Trophoblast cell (in vitro differentiated cells and primary cell): ENCODE results near the gene UBR4.
A peak's percentile ranks its signal among the peaks of the same experiment; 100 is the strongest.

ENCODE experiments used
- DNase-seq, 2 donors: peaks; one replicate each; pipeline ENCODE4 v3.0.0-alpha.2; 2016
- H2AFZ ChIP-seq: 2 replicates; pipeline ENCODE4 v1.6.1; 2013; ENCODE audit warnings: low read length, moderate library complexity, mild to moderate bottlenecking; ENCODE audit not compliant: insufficient read depth, poor library complexity
- H2AK5ac ChIP-seq: 2 replicates; pipeline ENCODE4 v1.6.1; 2013; ENCODE audit warnings: mild to moderate bottlenecking, low read length
- H2BK120ac ChIP-seq: 2 replicates; pipeline ENCODE4 v1.6.1; 2013; ENCODE audit warnings: low read length, mild to moderate bottlenecking, moderate library complexity; ENCODE audit not compliant: insufficient read depth, poor library complexity
- H2BK12ac ChIP-seq: 2 replicates; pipeline ENCODE4 v1.6.1; 2013; ENCODE audit warnings: mild to moderate bottlenecking, low read length, moderate library complexity
- H2BK5ac ChIP-seq: 2 replicates; pipeline ENCODE4 v1.6.1; 2013; ENCODE audit warnings: low read length, low read depth, moderate library complexity, mild to moderate bottlenecking; ENCODE audit not compliant: poor library complexity
- H3K14ac ChIP-seq: 2 replicates; pipeline ENCODE4 v1.6.1; 2013; ENCODE audit warnings: mild to moderate bottlenecking, low read length
- H3K18ac ChIP-seq: 2 replicates; pipeline ENCODE4 v1.6.1; 2013; ENCODE audit warnings: mild to moderate bottlenecking, low read length
- H3K23ac ChIP-seq: 2 replicates; pipeline ENCODE4 v1.6.1; 2013; ENCODE audit warnings: low read length
- H3K27ac ChIP-seq: 2 replicates; pipeline ENCODE4 v1.5.1; 2013; ENCODE audit warnings: low read depth, mild to moderate bottlenecking, inconsistent platforms, low read length, moderate library complexity
- H3K27me3 ChIP-seq: 2 replicates; pipeline ENCODE4 v1.6.1; 2013; ENCODE audit warnings: inconsistent platforms, mild to moderate bottlenecking, low read length, moderate library complexity; ENCODE audit not compliant: insufficient read depth
- H3K36me3 ChIP-seq, 2 experiments: 1 replicate in 1 of 2; 2 replicates in 1 of 2; pipeline ENCODE4 v1.6.1; 2013; ENCODE audit warnings: low read length in 2 of 2, mild to moderate bottlenecking in 2 of 2, moderate library complexity in 1 of 2; ENCODE audit not compliant: insufficient read depth in 2 of 2, control insufficient read depth in 1 of 2
- H3K4ac ChIP-seq: 2 replicates; pipeline ENCODE4 v1.6.1; 2013; ENCODE audit warnings: low read depth, mild to moderate bottlenecking, low read length, moderate library complexity
- H3K4me1 ChIP-seq, 2 experiments: 1 replicate in 1 of 2; 2 replicates in 1 of 2; pipeline ENCODE4 v1.6.1; 2013; ENCODE audit warnings: low read length in 2 of 2, mild to moderate bottlenecking in 2 of 2, moderate library complexity in 1 of 2; ENCODE audit not compliant: insufficient read depth in 2 of 2, control insufficient read depth in 1 of 2
- H3K4me2 ChIP-seq: 2 replicates; pipeline ENCODE4 v1.6.1; 2013; ENCODE audit warnings: inconsistent platforms, mild to moderate bottlenecking, low read length, moderate library complexity
- H3K4me3 ChIP-seq: 2 replicates; pipeline ENCODE4 v1.5.1; 2013; ENCODE audit warnings: mild to moderate bottlenecking, low read depth, low read length, inconsistent platforms
- H3K79me1 ChIP-seq: one replicate; pipeline ENCODE4 v1.6.1; 2013; ENCODE audit warnings: low read length
- H3K79me2 ChIP-seq: 2 replicates; pipeline ENCODE4 v1.6.1; 2013; ENCODE audit warnings: low read length, mild to moderate bottlenecking; ENCODE audit not compliant: control insufficient read depth, insufficient read depth, poor library complexity
- H3K9ac ChIP-seq: 2 replicates; pipeline ENCODE4 v1.6.1; 2013; ENCODE audit warnings: mild to moderate bottlenecking, low read length
- H3K9me3 ChIP-seq: 2 replicates; pipeline ENCODE4 v1.6.1; 2013; ENCODE audit warnings: low read depth, mild to moderate bottlenecking, control low read depth, inconsistent platforms, low read length; ENCODE audit not compliant: insufficient read depth
- H4K12ac ChIP-seq: 2 replicates; pipeline ENCODE4 v1.6.1; 2013; ENCODE audit warnings: low read depth, mild to moderate bottlenecking, low read length, moderate library complexity
- H4K8ac ChIP-seq: 2 replicates; pipeline ENCODE4 v1.6.1; 2013; ENCODE audit warnings: low read depth, mild to moderate bottlenecking, low read length, moderate library complexity
- H4K91ac ChIP-seq: one replicate; pipeline ENCODE4 v1.6.1; 2013; ENCODE audit warnings: low read depth, mild to moderate bottlenecking, low read length, moderate library complexity
- WGBS: extraction: QIAGEN DNeasy Blood & Tissue Kit; methylation state at CpG from one replicate; pipeline ENCODE4 v1.1.7; 2013; ENCODE audit warnings: missing lambda C conversion rate; ENCODE audit not compliant: insufficient read length, insufficient coverage; ENCODE audit errors: extremely low coverage; 5-methylcytosine and 5-hydroxymethylcytosine counted together

UBR4 gene

GRCh38 chr1:19121192-19121591 lies 88.9 kb downstream of the UBR4 start:
- H3K27ac ChIP-seq = no peak overlapping the region
- no peaks in the 10 kb centered on the region for H3K4me1 ChIP-seq
- H3K79me2 ChIP-seq = no peaks in the 10 kb centered on the region
- no peak overlapping the region for H2BK5ac ChIP-seq
- H4K12ac ChIP-seq = no peak overlapping the region
- no peak overlapping the region for H2BK120ac ChIP-seq
- H3K14ac ChIP-seq = no peak overlapping the region
- no peak overlapping the region for H3K4me2 ChIP-seq
- no peak for DNase-seq
- no peaks in the 10 kb centered on the region for H3K9me3 ChIP-seq
- H2AK5ac ChIP-seq = no peak overlapping the region
- H4K8ac ChIP-seq = no peak overlapping the region
- WGBS = no CpG with 5 or more reads among the region's 7 CpGs
- no peak overlapping the region for H3K4me3 ChIP-seq
- H3K79me1 ChIP-seq = no peaks in the 10 kb centered on the region
- H4K91ac ChIP-seq = no peak overlapping the region
- no peak overlapping the region for H3K4ac ChIP-seq
- H2BK12ac ChIP-seq = no peak overlapping the region
- H3K9ac ChIP-seq = no peak overlapping the region
- H2AFZ ChIP-seq = no peak overlapping the region
- H3K18ac ChIP-seq = peak overlapping the region; percentile 43
- no peak overlapping the region for H3K23ac ChIP-seq
- no peaks in the 10 kb centered on the region for H3K27me3 ChIP-seq
- H3K36me3 ChIP-seq = peaks cover 46 to 81% of the 10 kb centered on the region in 2 experiments

DNA sequence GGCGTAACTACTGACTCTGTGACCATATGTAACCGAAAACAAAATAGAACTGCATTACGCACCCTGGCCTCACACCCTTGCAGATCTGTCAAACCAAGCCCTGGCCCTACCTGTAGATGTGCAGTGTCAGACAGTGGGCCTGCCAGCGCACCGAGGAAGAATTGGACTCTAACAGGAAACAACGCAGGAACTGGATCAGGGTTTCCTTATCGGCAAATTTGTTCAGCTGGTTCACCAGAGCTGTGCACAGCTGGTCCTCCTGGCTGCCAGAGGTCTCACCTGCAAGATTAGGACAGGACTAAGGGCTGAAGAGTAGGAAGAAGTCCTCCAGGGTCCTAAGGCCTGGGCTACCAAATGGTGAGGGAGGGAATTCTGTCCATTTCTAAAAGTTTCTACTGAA lies 90.0 kb downstream of the UBR4 start:
- Histone ChIP-seq H3K18ac (no peak overlapping the region), H3K4me1 (no peaks in the 10 kb centered on the region), H3K27ac (no peak overlapping the region), H3K4me3 (no peak overlapping the region), H2BK12ac (no peak overlapping the region), H3K79me2 (no peaks in the 10 kb centered on the region), H3K9me3 (no peaks in the 10 kb centered on the region), H3K4ac (no peak overlapping the region), H2BK120ac (no peak overlapping the region), H3K36me3 (peaks cover 46 to 78% of the 10 kb centered on the region in 2 experiments), H2BK5ac (no peak overlapping the region), H2AK5ac (no peak overlapping the region), H3K14ac (no peak overlapping the region), H3K79me1 (no peaks in the 10 kb centered on the region), H3K27me3 (no peaks in the 10 kb centered on the region), H3K4me2 (no peak overlapping the region), H4K8ac (no peak overlapping the region), H3K23ac (no peak overlapping the region), H4K12ac (no peak overlapping the region), H4K91ac (no peak overlapping the region), H2AFZ (no peak overlapping the region), H3K9ac (no peak overlapping the region)
- no peak for DNase-seq
- no CpG with 5 or more reads among the region's 7 CpGs for WGBS

DNA sequence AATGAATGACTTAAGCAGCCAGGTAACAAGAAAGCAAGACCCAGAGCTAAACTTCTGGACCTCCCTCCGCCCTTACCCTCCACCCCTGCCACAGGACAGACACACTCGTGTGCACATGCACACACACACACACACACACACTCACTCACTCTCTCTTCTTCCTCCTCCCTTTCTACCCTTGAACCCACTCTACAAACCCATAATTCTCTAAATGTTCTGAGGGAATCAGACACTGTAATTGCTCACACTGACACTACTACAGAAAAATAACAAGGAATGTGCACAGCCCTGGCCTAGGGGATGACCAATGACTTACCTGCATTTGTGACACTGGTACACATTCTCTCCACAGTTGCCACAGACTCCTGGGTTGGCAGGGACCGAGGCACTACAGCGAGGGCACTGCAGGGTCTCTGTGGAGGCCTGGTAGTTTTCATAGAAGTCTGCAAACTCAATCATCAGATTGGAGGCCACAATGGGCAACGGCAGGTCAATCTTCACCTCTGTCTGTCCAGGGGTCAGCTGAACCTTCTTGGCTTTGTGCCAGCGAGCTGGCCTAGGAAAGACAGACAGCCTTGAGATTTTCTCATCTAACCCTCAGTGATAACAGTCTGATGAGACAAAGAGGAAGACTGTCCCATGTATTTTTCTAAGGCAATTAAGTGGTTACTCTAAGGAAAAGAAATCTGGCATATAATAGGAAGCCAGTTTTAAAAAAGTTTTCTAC lies 94.8 kb downstream of the UBR4 start:
- no CpG with 5 or more reads among the region's 6 CpGs for WGBS
- Histone ChIP-seq H3K4me3 (no peak overlapping the region), H3K79me2 (no peaks in the 10 kb centered on the region), H3K4me2 (no peak overlapping the region), H2BK12ac (no peak overlapping the region), H3K27ac (no peak overlapping the region), H3K9me3 (peaks cover 1% of the 10 kb centered on the region), H3K14ac (no peak overlapping the region), H3K79me1 (no peaks in the 10 kb centered on the region), H3K4ac (no peak overlapping the region), H4K12ac (no peak overlapping the region), H3K27me3 (no peaks in the 10 kb centered on the region), H2BK5ac (no peak overlapping the region), H2BK120ac (no peak overlapping the region), H4K91ac (no peak overlapping the region), H2AK5ac (no peak overlapping the region), H3K36me3 (peaks cover 62 to 85% of the 10 kb centered on the region in 2 experiments), H3K9ac (no peak overlapping the region), H2AFZ (no peak overlapping the region), H3K4me1 (no peaks in the 10 kb centered on the region), H4K8ac (no peak overlapping the region), H3K23ac (no peak overlapping the region), H3K18ac (no peak overlapping the region)
- no peak for DNase-seq

GRCh38 chr1:19113697-19114092 lies 96.4 kb downstream of the UBR4 start:
- no peak overlapping the region for H2BK12ac ChIP-seq
- peaks cover 68 to 88% of the 10 kb centered on the region in 2 experiments for H3K36me3 ChIP-seq
- no peak overlapping the region for H4K8ac ChIP-seq
- H3K18ac ChIP-seq = no peak overlapping the region
- H4K91ac ChIP-seq = no peak overlapping the region
- no peaks in the 10 kb centered on the region for H3K79me2 ChIP-seq
- H3K4ac ChIP-seq = no peak overlapping the region
- H3K27ac ChIP-seq = no peak overlapping the region
- H3K14ac ChIP-seq = no peak overlapping the region
- H3K9me3 ChIP-seq = peaks cover 1% of the 10 kb centered on the region
- no peak overlapping the region for H4K12ac ChIP-seq
- no peak overlapping the region for H3K4me2 ChIP-seq
- WGBS = no CpG with 5 or more reads among the region's 4 CpGs
- DNase-seq = peak in 1 of 2 donors; percentile 12
- no peak overlapping the region for H2BK5ac ChIP-seq
- no peaks in the 10 kb centered on the region for H3K79me1 ChIP-seq
- no peaks in the 10 kb centered on the region for H3K4me1 ChIP-seq
- H3K23ac ChIP-seq = no peak overlapping the region
- no peak overlapping the region for H3K4me3 ChIP-seq
- no peak overlapping the region for H3K9ac ChIP-seq
- H3K27me3 ChIP-seq = no peaks in the 10 kb centered on the region
- no peak overlapping the region for H2BK120ac ChIP-seq
- no peak overlapping the region for H2AFZ ChIP-seq
- H2AK5ac ChIP-seq = no peak overlapping the region
